Neuronal stem cell (in vitro differentiated cells): Measurements from ENCODE around the gene SLC22A23.

Source experiments
- DNase-seq: peaks from one replicate; pipeline ENCODE4 v3.0.0-alpha.2; 2013; ENCODE audit warnings: low spot score
- H2AFZ ChIP-seq: one replicate; pipeline ENCODE4 v1.6.1; 2013; ENCODE audit warnings: mild to moderate bottlenecking, low read length, inconsistent platforms
- H2AK5ac ChIP-seq: 2 replicates; pipeline ENCODE4 v1.6.1; 2013; ENCODE audit warnings: low read depth, mild to moderate bottlenecking, inconsistent platforms, low read length, moderate library complexity, mixed read lengths
- H2BK120ac ChIP-seq: 2 replicates; pipeline ENCODE4 v1.6.1; 2013; ENCODE audit warnings: low read depth, mild to moderate bottlenecking, inconsistent platforms, low read length, moderate library complexity, mixed read lengths
- H2BK12ac ChIP-seq: one replicate; pipeline ENCODE4 v1.6.1; 2013; ENCODE audit warnings: low read length, inconsistent platforms
- H2BK15ac ChIP-seq: 2 replicates; pipeline ENCODE4 v1.6.1; 2013; ENCODE audit warnings: mild to moderate bottlenecking, low read length, inconsistent platforms, mixed read lengths
- H2BK5ac ChIP-seq: one replicate; pipeline ENCODE4 v1.6.1; 2013; ENCODE audit warnings: inconsistent platforms, mild to moderate bottlenecking, low read length, moderate library complexity
- H3K14ac ChIP-seq: one replicate; pipeline ENCODE4 v1.6.1; 2013; ENCODE audit warnings: low read length, inconsistent platforms
- H3K18ac ChIP-seq: 2 replicates; pipeline ENCODE4 v1.6.1; 2013; ENCODE audit warnings: low read length, inconsistent platforms
- H3K23ac ChIP-seq: 2 replicates; pipeline ENCODE4 v1.6.1; 2013; ENCODE audit warnings: low read depth, mild to moderate bottlenecking, mixed read lengths, low read length, inconsistent platforms; ENCODE audit not compliant: poor library complexity
- H3K27ac ChIP-seq: replicated peaks from 3 replicates; pipeline ENCODE4 v1.5.1; 2013; ENCODE audit warnings: low read length, inconsistent platforms
- H3K27me3 ChIP-seq, 3 experiments: 2 replicates each; pipeline ENCODE4 v1.6.1; 2013; ENCODE audit warnings: low read length in 3 of 3, mild to moderate bottlenecking in 2 of 3, inconsistent platforms in 1 of 3, low read depth in 1 of 3, mixed read lengths in 1 of 3, moderate library complexity in 1 of 3; ENCODE audit not compliant: control insufficient read depth in 3 of 3, insufficient read depth in 3 of 3
- H3K36me3 ChIP-seq, 2 donors: replicated peaks in 1 of 2; 2 replicates each; pipeline ENCODE4 v1.6.1; 2013; ENCODE audit warnings: low read length in 2 of 2; ENCODE audit not compliant: control insufficient read depth in 2 of 2, insufficient read depth in 2 of 2
- H3K4ac ChIP-seq: 2 replicates; pipeline ENCODE4 v1.6.1; 2013; ENCODE audit warnings: inconsistent platforms, mild to moderate bottlenecking, low read length, moderate library complexity
- H3K4me1 ChIP-seq, 2 donors: 1 replicate in 1 of 2; 2 replicates in 1 of 2; pipeline ENCODE4 v1.6.1; 2013; ENCODE audit warnings: low read length in 2 of 2, low read depth in 1 of 2; ENCODE audit not compliant: control insufficient read depth in 2 of 2, insufficient read depth in 1 of 2
- H3K4me2 ChIP-seq: one replicate; pipeline ENCODE4 v1.6.1; 2013; ENCODE audit warnings: mild to moderate bottlenecking, low read length, inconsistent platforms; ENCODE audit not compliant: insufficient read depth, poor library complexity, severe bottlenecking
- H3K4me3 ChIP-seq, 2 donors: 2 replicates each; pipeline ENCODE4 v1.5.1; 2013; ENCODE audit warnings: low read length in 2 of 2, mild to moderate bottlenecking in 2 of 2, inconsistent platforms in 1 of 2, moderate library complexity in 1 of 2
- H3K79me1 ChIP-seq: one replicate; pipeline ENCODE4 v1.6.1; 2013; ENCODE audit warnings: low read depth, mild to moderate bottlenecking, inconsistent platforms, low read length, moderate library complexity
- H3K9ac ChIP-seq: one replicate; pipeline ENCODE4 v1.6.1; 2013; ENCODE audit warnings: mild to moderate bottlenecking, low read depth, low read length, inconsistent platforms; ENCODE audit not compliant: poor library complexity
- H3K9me3 ChIP-seq, 2 donors: replicated peaks in 1 of 2; 2 replicates each; pipeline versions ENCODE3 to v1.6.1; 2013; ENCODE audit warnings: low read length in 2 of 2, mild to moderate bottlenecking in 2 of 2, inconsistent platforms in 1 of 2, low read depth in 1 of 2, mixed read lengths in 1 of 2, moderate library complexity in 1 of 2; ENCODE audit not compliant: control insufficient read depth in 2 of 2, insufficient read depth in 1 of 2
- H4K8ac ChIP-seq: one replicate; pipeline ENCODE4 v1.6.1; 2013; ENCODE audit warnings: low read depth, mild to moderate bottlenecking, inconsistent platforms, low read length, moderate library complexity
- H4K91ac ChIP-seq: one replicate; pipeline ENCODE4 v1.6.1; 2013; ENCODE audit warnings: low read length, low read depth, mild to moderate bottlenecking, inconsistent platforms; ENCODE audit not compliant: poor library complexity
- WGBS, 2 donors: extraction: QIAGEN DNeasy Blood & Tissue Kit; methylation state at CpG; one replicate each; pipeline ENCODE4 v1.1.7; 2013; ENCODE audit warnings: missing lambda C conversion rate in 2 of 2, mixed read lengths in 1 of 2; ENCODE audit not compliant: insufficient read length in 2 of 2, insufficient replicate concordance in 1 of 2; ENCODE audit errors: extremely low coverage in 2 of 2; 5-methylcytosine and 5-hydroxymethylcytosine counted together

Gene SLC22A23

GRCh38 chr6:3355358-3356055 lies 101.3 kb downstream of the SLC22A23 start:
- no peak overlapping the region for H2BK15ac ChIP-seq
- H3K23ac ChIP-seq = no peak overlapping the region
- H4K8ac ChIP-seq = no peak overlapping the region
- H2AFZ ChIP-seq = peak overlapping the region; percentile 63
- no peak overlapping the region for H2BK120ac ChIP-seq
- no peak overlapping the region for H3K14ac ChIP-seq
- H2BK12ac ChIP-seq = no peak overlapping the region
- no peak overlapping the region for H3K4ac ChIP-seq
- no CpG with 5 or more reads among the region's 20 CpGs for WGBS, 2 donors
- H3K27ac ChIP-seq = peak overlapping the region; percentile 73
- H4K91ac ChIP-seq = no peak overlapping the region
- DNase-seq = peak; percentile 50
- no peak overlapping the region for H2AK5ac ChIP-seq
- H2BK5ac ChIP-seq = no peak overlapping the region
- H3K18ac ChIP-seq = peak overlapping the region; percentile 41
- H3K9ac ChIP-seq = no peak overlapping the region
- peaks cover 2 to 3% of the 10 kb centered on the region in 2 donors for H3K9me3 ChIP-seq
- no peaks in the 10 kb centered on the region for H3K36me3 ChIP-seq
- H3K79me1 ChIP-seq = no peaks in the 10 kb centered on the region
- peak overlapping the region in 1 of 2 donors; percentile 39 for H3K4me3 ChIP-seq
- peak overlapping the region; percentile 34 for H3K4me2 ChIP-seq
- H3K27me3 ChIP-seq = no peaks in the 10 kb centered on the region
- peaks cover 20 to 61% of the 10 kb centered on the region in 2 donors for H3K4me1 ChIP-seq

GRCh38 chr6:3355011-3355357 lies 101.9 kb downstream of the SLC22A23 start:
- Histone ChIP-seq H3K27ac (no peak overlapping the region), H3K9me3 (no peaks in the 10 kb centered on the region), H2BK120ac (no peak overlapping the region), H3K4ac (no peak overlapping the region), H3K4me1 (peaks cover 25 to 66% of the 10 kb centered on the region in 2 donors), H3K23ac (no peak overlapping the region), H3K9ac (no peak overlapping the region), H3K79me1 (no peaks in the 10 kb centered on the region), H3K36me3 (no peaks in the 10 kb centered on the region), H4K91ac (no peak overlapping the region), H4K8ac (no peak overlapping the region), H3K14ac (no peak overlapping the region), H3K4me3 (no peak overlapping the region), H3K18ac (no peak overlapping the region), H2BK5ac (no peak overlapping the region), H2AFZ (no peak overlapping the region), H3K4me2 (no peak overlapping the region), H2BK12ac (no peak overlapping the region), H3K27me3 (no peaks in the 10 kb centered on the region), H2AK5ac (no peak overlapping the region), H2BK15ac (no peak overlapping the region)
- WGBS, 2 donors = no CpG with 5 or more reads among the region's 4 CpGs
- DNase-seq = no peak

- Histone ChIP-seq H3K27ac (no peak overlapping the region), H3K4me3 (no peak overlapping the region), H3K23ac (no peak overlapping the region), H3K4me1 (peaks cover 30 to 76% of the 10 kb centered on the region in 2 donors), H3K27me3 (no peaks in the 10 kb centered on the region), H2BK5ac (no peak overlapping the region), H2BK15ac (no peak overlapping the region), H3K4me2 (no peak overlapping the region), H2AFZ (no peak overlapping the region), H3K79me1 (no peaks in the 10 kb centered on the region), H3K18ac (no peak overlapping the region), H3K9ac (no peak overlapping the region), H2BK12ac (no peak overlapping the region), H2BK120ac (peak overlapping the region; percentile 8), H3K4ac (no peak overlapping the region), H2AK5ac (no peak overlapping the region), H3K14ac (no peak overlapping the region), H3K9me3 (no peaks in the 10 kb centered on the region), H4K91ac (no peak overlapping the region), H3K36me3 (no peaks in the 10 kb centered on the region), H4K8ac (no peak overlapping the region)
- no CpG with 5 or more reads among the region's 5 CpGs for WGBS, 2 donors
- DNase-seq = no peak
Measured at GRCh38 chr6:3353939-3354338, 102.9 kb downstream of the SLC22A23 start.

- peaks cover 30 to 82% of the 10 kb centered on the region in 2 donors for H3K4me1 ChIP-seq
- no peak overlapping the region for H4K8ac ChIP-seq
- no peak overlapping the region for H4K91ac ChIP-seq
- no peak for DNase-seq
- H3K4me2 ChIP-seq = no peak overlapping the region
- peak overlapping the region; percentile 12 for H3K18ac ChIP-seq
- no peak overlapping the region for H2AFZ ChIP-seq
- no peaks in the 10 kb centered on the region for H3K79me1 ChIP-seq
- no peaks in the 10 kb centered on the region for H3K9me3 ChIP-seq
- H3K14ac ChIP-seq = no peak overlapping the region
- peak overlapping the region; percentile 8 for H2BK120ac ChIP-seq
- no peak overlapping the region for H3K27ac ChIP-seq
- no peak overlapping the region for H2BK12ac ChIP-seq
- no peaks in the 10 kb centered on the region for H3K36me3 ChIP-seq
- WGBS, 2 donors = no CpG with 5 or more reads among the region's 9 CpGs
- no peak overlapping the region for H3K4ac ChIP-seq
- H3K4me3 ChIP-seq = no peak overlapping the region
- no peak overlapping the region for H2AK5ac ChIP-seq
- H3K27me3 ChIP-seq = no peaks in the 10 kb centered on the region
- no peak overlapping the region for H3K23ac ChIP-seq
- no peak overlapping the region for H2BK5ac ChIP-seq
- H2BK15ac ChIP-seq = no peak overlapping the region
- H3K9ac ChIP-seq = no peak overlapping the region
Measured at GRCh38 chr6:3353213-3353903, 103.5 kb downstream of the SLC22A23 start.
